H1 (cell line): ENCODE data around the gene GPM6B. TPM values are rescaled to one million over a fixed set of nuclear protein-coding genes. Genes with fewer than 3 reads are reported as not detected.

ENCODE experiments used
- CTCF ChIA-PET: fragments of 300-600 bp; sonication (Branson Sonifier 250); formaldehyde crosslinking; loops from one replicate; lab custom pipeline; 2021; ENCODE audit not compliant: partially characterized antibody; lab: Charles Lee
- POLR2A ChIA-PET: fragments of 300-600 bp; sonication (Branson Sonifier 250); formaldehyde crosslinking; loops from one replicate; lab custom pipeline; 2021; ENCODE audit warnings: inconsistent platforms; ENCODE audit not compliant: partially characterized antibody; lab: Charles Lee
- DNase-seq, 2 experiments: peaks; one replicate each; pipeline versions ENCODE4 v3.0.0 to v3.0.0-alpha.2; 2010 to 2022; ENCODE audit warnings: low spot score in 2 of 2, low read depth in 1 of 2, mixed read lengths in 1 of 2
- FAIRE-seq: peaks from 2 replicates; lab custom pipeline; 2011; peaks lifted over from hg19 to GRCh38; lab: Jason Lieb, UNC
- H2AFZ ChIP-seq: 2 replicates; pipeline ENCODE4 v1.8.1; 2012; ENCODE audit warnings: low read length, inconsistent platforms
- H2AK5ac ChIP-seq: 2 replicates; pipeline ENCODE4 v1.6.1; 2013; ENCODE audit warnings: low read depth, low read length
- H2BK120ac ChIP-seq: replicated peaks from 2 replicates; pipeline ENCODE3; 2013; ENCODE audit warnings: low read depth, low read length, inconsistent platforms
- H2BK12ac ChIP-seq: 2 replicates; pipeline ENCODE4 v1.6.1; 2013; ENCODE audit warnings: low read depth, low read length
- H2BK15ac ChIP-seq: 2 replicates; pipeline ENCODE4 v1.6.1; 2013; ENCODE audit warnings: low read length
- H2BK20ac ChIP-seq: 2 replicates; pipeline ENCODE4 v1.6.1; 2013; ENCODE audit warnings: low read length
- H2BK5ac ChIP-seq: 2 replicates; pipeline ENCODE4 v1.6.1; 2013; ENCODE audit warnings: low read depth, low read length
- H3K14ac ChIP-seq: 2 replicates; pipeline ENCODE4 v1.6.1; 2013; ENCODE audit warnings: inconsistent platforms; ENCODE audit not compliant: insufficient read length
- H3K18ac ChIP-seq: 2 replicates; pipeline ENCODE4 v1.6.1; 2013; ENCODE audit warnings: low read length; ENCODE audit errors: extremely low read depth
- H3K23ac ChIP-seq: 2 replicates; pipeline ENCODE4 v1.6.1; 2013; ENCODE audit warnings: inconsistent platforms; ENCODE audit not compliant: insufficient read length
- H3K23me2 ChIP-seq: 2 replicates; pipeline ENCODE4 v1.6.1; 2013; ENCODE audit warnings: low read depth, low read length
- H3K27ac ChIP-seq: 2 replicates; pipeline ENCODE4 v1.6.1; 2011; ENCODE audit warnings: low read depth, low read length, inconsistent platforms
- H3K27me3 ChIP-seq, 4 experiments: replicated peaks in 1 of 4; 1 replicate in 1 of 4; 2 replicates in 3 of 4; pipeline versions ENCODE4 v1.6.1 to v1.8.1; 2011 to 2013; ENCODE audit warnings: low read length in 3 of 4, mild to moderate bottlenecking in 3 of 4, inconsistent platforms in 2 of 4, mixed read lengths in 2 of 4, moderate library complexity in 1 of 4; ENCODE audit not compliant: control insufficient read depth in 3 of 4, insufficient read depth in 3 of 4; ENCODE audit errors: extremely low read depth in 1 of 4
- H3K36me3 ChIP-seq, 4 experiments: 2 replicates each; pipeline versions ENCODE4 v1.6.1 to v1.8.1; 2011 to 2013; ENCODE audit warnings: mild to moderate bottlenecking in 4 of 4, low read length in 3 of 4, moderate library complexity in 2 of 4, control low read depth in 1 of 4, inconsistent platforms in 1 of 4; ENCODE audit not compliant: insufficient read depth in 4 of 4, control insufficient read depth in 2 of 4
- H3K4ac ChIP-seq: replicated peaks from 2 replicates; pipeline ENCODE3; 2013; ENCODE audit warnings: low read length, low read depth, mixed read lengths, inconsistent platforms; ENCODE audit not compliant: insufficient read length
- H3K4me1 ChIP-seq, 4 experiments: replicated peaks in 1 of 4; 1 replicate in 1 of 4; 2 replicates in 3 of 4; pipeline versions ENCODE4 v1.6.1 to v1.8.1; 2011 to 2013; ENCODE audit warnings: low read length in 3 of 4, inconsistent platforms in 2 of 4, mixed read lengths in 1 of 4; ENCODE audit not compliant: insufficient read depth in 4 of 4, control insufficient read depth in 3 of 4
- H3K4me2 ChIP-seq, 2 experiments: 2 replicates each; pipeline versions ENCODE4 v1.6.1 to v1.8.1; 2011 to 2013; ENCODE audit warnings: low read depth in 2 of 2, low read length in 2 of 2, control low read depth in 1 of 2, inconsistent platforms in 1 of 2, mild to moderate bottlenecking in 1 of 2; ENCODE audit not compliant: insufficient read depth in 1 of 2
- H3K4me3 ChIP-seq, 4 experiments: fragments of 200-600, 300-600 bp in 1 of 4; sonication (generic), shearing (Covaris generic), sonication (Bioruptor Twin) in 1 of 4; 2 replicates each; pipeline versions ENCODE4 v1.5.1 to v1.8.1; 2011 to 2016; ENCODE audit warnings: low read length in 4 of 4, low read depth in 3 of 4, control low read depth in 2 of 4, inconsistent platforms in 2 of 4, mild to moderate bottlenecking in 2 of 4, mixed read lengths in 1 of 4, moderate library complexity in 1 of 4; ENCODE audit not compliant: insufficient read depth in 2 of 4; ENCODE audit errors: extremely low read depth in 1 of 4
- H3K56ac ChIP-seq: replicated peaks from 2 replicates; pipeline ENCODE3; 2013; ENCODE audit warnings: low read depth, mild to moderate bottlenecking, mixed read lengths, low read length, inconsistent platforms; ENCODE audit not compliant: insufficient read length
- H3K79me1 ChIP-seq: 2 replicates; pipeline ENCODE4 v1.6.1; 2013; ENCODE audit warnings: low read depth, low read length, control low read depth
- H3K79me2 ChIP-seq, 2 experiments: 2 replicates each; pipeline versions ENCODE4 v1.6.1 to v1.8.1; 2012 to 2013; ENCODE audit warnings: low read length in 2 of 2, mild to moderate bottlenecking in 2 of 2, inconsistent platforms in 1 of 2; ENCODE audit not compliant: insufficient read depth in 2 of 2, control insufficient read depth in 1 of 2
- H3K9ac ChIP-seq, 4 experiments: replicated peaks in 1 of 4; 1 replicate in 1 of 4; 2 replicates in 3 of 4; pipeline versions ENCODE4 v1.6.1 to v1.8.1; 2011 to 2013; ENCODE audit warnings: low read depth in 3 of 4, low read length in 3 of 4, control low read depth in 2 of 4, mild to moderate bottlenecking in 2 of 4, moderate library complexity in 2 of 4, inconsistent platforms in 1 of 4; ENCODE audit errors: extremely low read depth in 1 of 4
- H3K9me3 ChIP-seq, 2 experiments: 2 replicates each; pipeline versions ENCODE4 v1.6.1 to v1.8.1; 2012 to 2013; ENCODE audit warnings: mild to moderate bottlenecking in 2 of 2, moderate library complexity in 2 of 2, control low read depth in 1 of 2, inconsistent platforms in 1 of 2, low read depth in 1 of 2, low read length in 1 of 2, mixed read lengths in 1 of 2; ENCODE audit not compliant: insufficient read depth in 2 of 2
- H4K20me1 ChIP-seq, 2 experiments: replicated peaks in 1 of 2; 2 replicates each; pipeline versions ENCODE3 to v1.8.1; 2011 to 2013; ENCODE audit warnings: inconsistent platforms in 2 of 2, low read length in 2 of 2, mild to moderate bottlenecking in 1 of 2; ENCODE audit not compliant: insufficient read depth in 2 of 2, control insufficient read depth in 1 of 2
- H4K5ac ChIP-seq: 2 replicates; pipeline ENCODE4 v1.6.1; 2013; ENCODE audit warnings: low read length, low read depth, mixed read lengths, inconsistent platforms; ENCODE audit not compliant: insufficient read length
- H4K8ac ChIP-seq: 2 replicates; pipeline ENCODE4 v1.8.0; 2013; ENCODE audit warnings: mild to moderate bottlenecking, moderate library complexity, low read length, inconsistent platforms; ENCODE audit not compliant: insufficient read depth; ENCODE audit errors: extremely low read depth
- H4K91ac ChIP-seq: replicated peaks from 2 replicates; pipeline ENCODE3; 2013; ENCODE audit warnings: low read length, mixed read lengths, inconsistent platforms; ENCODE audit not compliant: insufficient read length
- BCL11A ChIP-seq, 2 experiments: IDR thresholded peaks; one replicate each; pipeline ENCODE4 v1.6.1; 2011; ENCODE audit warnings: low read depth in 2 of 2, low read length in 2 of 2, mild to moderate bottlenecking in 2 of 2
- EP300 ChIP-seq, 2 experiments: IDR thresholded peaks; 1 replicate in 1 of 2; 2 replicates in 1 of 2; pipeline ENCODE4 v1.6.1; 2011 to 2012; ENCODE audit warnings: low read depth in 2 of 2, low read length in 2 of 2, mild to moderate bottlenecking in 2 of 2, borderline replicate concordance in 1 of 2, inconsistent platforms in 1 of 2, moderate library complexity in 1 of 2
- TCF12 ChIP-seq: IDR thresholded peaks from 2 replicates; pipeline ENCODE4 v1.6.1; 2011; ENCODE audit warnings: low read depth, mild to moderate bottlenecking, low read length
- ZNF274 ChIP-seq: IDR thresholded peaks from 2 replicates; pipeline ENCODE4 v1.7.0; 2012; ENCODE audit warnings: low read length, borderline replicate concordance; ENCODE audit errors: extremely low read depth
- WGBS, 2 experiments: shearing (Covaris generic) in 1 of 2; methylation state at CpG; one replicate each; pipeline versions ENCODE4 v1.1.6 to v1.1.7; 2013 to 2015; ENCODE audit warnings: low lambda C conversion rate in 2 of 2, mixed read lengths in 2 of 2, inconsistent platforms in 1 of 2, low coverage in 1 of 2, missing lambda C conversion rate in 1 of 2; ENCODE audit not compliant: insufficient replicate concordance in 2 of 2, insufficient coverage in 1 of 2, insufficient read length in 1 of 2; ENCODE audit errors: extremely low coverage in 1 of 2, missing lambda C conversion rate in 1 of 2; 5-methylcytosine and 5-hydroxymethylcytosine counted together
- polyA plus RNA-seq, 7 experiments: library from polyadenylated mRNA; depleted of rRNA in 3 of 7; stranded (reverse) in 5 of 7; unstranded in 2 of 7; fragments of >200 nt in 5 of 7; fragments of 200-250 nt in 2 of 7; gene quantifications; 1 replicate in 5 of 7; 2 replicates in 1 of 7; 4 replicates in 1 of 7; pipeline versions ENCODE4 v1.2.1 to v1.2.3, GENCODE V29; 2011 to 2013; ENCODE audit warnings: missing spikeins in 2 of 7, mixed read lengths in 2 of 7
- total RNA-seq: library from RNA; stranded (reverse); fragmentation: NEBNext Ultra II Directional; extraction: Animal tissue kit (Norgen Biotek cat#: 25700); gene quantifications from 2 replicates; pipeline ENCODE4 v1.2.1, GENCODE V29; 2021

GPM6B gene
- total and polyA plus RNA-seq, 2 of the 8 experiments (the other 6 are each of a cell fraction or from before 2014, with no cell fraction given): 132 to 175 TPM

- Histone ChIP-seq H4K5ac (no peak overlapping the region), H2BK12ac (no peak overlapping the region), H2AK5ac (no peak overlapping the region), H2BK120ac (no peak overlapping the region), H3K27me3 (no peaks in the 10 kb centered on the region), H3K79me2 (peaks cover 0 to 42% of the 10 kb centered on the region in 2 experiments; a peak in 2 of 4 replicates), H3K4me1 (0 out of 7 replicates have a peak, but pooled peaks cover 0 to 3% (median under 1%) of the 10 kb centered on the region in 4 experiments), H3K23me2 (no peaks in the 10 kb centered on the region), H3K23ac (no peak overlapping the region), H3K56ac (no peak overlapping the region), H2AFZ (no peak overlapping the region), H3K18ac (no peak overlapping the region), H3K4me3 (no peak overlapping the region), H3K79me1 (no peaks in the 10 kb centered on the region), H3K4me2 (no peak overlapping the region), H3K4ac (no peak overlapping the region), H2BK5ac (no peak overlapping the region), H2BK20ac (no peak overlapping the region), H3K9me3 (no peaks in the 10 kb centered on the region), H4K91ac (no peak overlapping the region), H4K8ac (no peak overlapping the region), H3K9ac (no peak overlapping the region), H3K14ac (no peak overlapping the region), H4K20me1 (no peaks in the 10 kb centered on the region), H3K27ac (no peak overlapping the region), H2BK15ac (no peak overlapping the region), H3K36me3 (no peaks in the 10 kb centered on the region)
- TF ChIP-seq TCF12: no peak
- no peak for TF ChIP-seq ZNF274
- no peak for TF ChIP-seq BCL11A (IDR thresholded peaks at IDR 0.05; ENCODE audit: low read depth in 2 of 2, low read length in 2 of 2)
- no peak for TF ChIP-seq EP300 (IDR thresholded peaks at IDR 0.05; ENCODE audit: borderline replicate concordance in 1 of 2, low read depth in 2 of 2, low read length in 2 of 2)
- 88% methylated on average over 8 of the region's 8 CpGs; no CpG with 5 or more reads in 1 of the 2 experiments for WGBS, 2 experiments
- FAIRE-seq (no peak), DNase-seq (no peak)
- ChIA-PET POLR2A (interaction anchor here (0.9 to 1.5 kb wide), 2 partner anchors 9 to 65 kb away, joined by 3 read pairs; no protein-coding TSS in a partner anchor), CTCF (no interaction called here)
Observed at GRCh38 chrX:13845721-13846378, 29.0 kb upstream of the GPM6B start.
